GM12801 (cell line): ENCODE measurements around the gene CDKN2C.

Experiments used
- TF ChIP-seq, protein P1 (sequence below): IDR thresholded peaks from one replicate; pipeline ENCODE4 v1.5.1; 2011; ENCODE audit warnings: control low read depth; ENCODE audit not compliant: insufficient read length; ENCODE audit errors: extremely low read depth

Gene CDKN2C

DNA sequence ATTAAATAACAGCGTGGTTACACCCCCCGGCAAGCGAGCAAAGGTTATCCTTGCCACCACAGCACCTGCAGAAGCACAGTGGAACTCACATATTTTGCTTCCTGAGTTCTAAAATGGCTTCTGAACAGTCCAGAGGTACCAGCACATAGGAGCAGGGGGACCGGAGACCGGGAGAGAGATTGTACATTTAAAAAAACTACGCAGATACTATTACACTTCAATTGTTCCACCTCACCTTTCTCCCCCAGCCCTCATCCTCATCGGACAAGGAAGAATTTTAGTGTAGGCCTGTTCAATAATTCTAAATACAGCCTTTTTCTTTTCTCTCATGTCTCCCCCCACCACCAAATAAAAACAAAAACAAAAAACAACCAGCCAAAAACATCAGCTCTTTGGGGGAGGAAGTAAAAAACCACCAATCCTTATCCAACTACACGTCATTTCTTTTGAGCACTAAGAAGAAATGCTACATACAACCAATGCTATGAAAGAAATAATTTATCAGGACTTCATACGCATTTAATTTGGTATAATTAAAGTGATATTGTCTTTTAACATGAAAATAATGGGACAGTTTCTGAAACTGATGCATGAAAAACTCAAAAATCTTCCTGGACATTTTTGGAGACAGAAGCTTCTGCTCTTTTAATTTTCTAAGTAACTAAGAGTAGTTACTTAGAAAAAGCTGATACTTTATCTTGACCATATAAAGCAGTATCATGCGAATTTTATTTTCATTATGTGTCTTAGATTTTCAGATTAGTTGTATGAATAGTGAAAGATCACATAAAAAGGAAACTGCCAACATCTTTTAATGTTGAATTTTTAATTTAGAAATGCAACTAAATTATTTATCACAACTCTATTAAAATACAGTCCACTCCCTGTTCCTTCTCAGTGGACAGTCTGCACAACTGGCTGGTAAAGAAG lies 9.1 kb downstream of the CDKN2C start:
- TF ChIP-seq, protein P1, sequence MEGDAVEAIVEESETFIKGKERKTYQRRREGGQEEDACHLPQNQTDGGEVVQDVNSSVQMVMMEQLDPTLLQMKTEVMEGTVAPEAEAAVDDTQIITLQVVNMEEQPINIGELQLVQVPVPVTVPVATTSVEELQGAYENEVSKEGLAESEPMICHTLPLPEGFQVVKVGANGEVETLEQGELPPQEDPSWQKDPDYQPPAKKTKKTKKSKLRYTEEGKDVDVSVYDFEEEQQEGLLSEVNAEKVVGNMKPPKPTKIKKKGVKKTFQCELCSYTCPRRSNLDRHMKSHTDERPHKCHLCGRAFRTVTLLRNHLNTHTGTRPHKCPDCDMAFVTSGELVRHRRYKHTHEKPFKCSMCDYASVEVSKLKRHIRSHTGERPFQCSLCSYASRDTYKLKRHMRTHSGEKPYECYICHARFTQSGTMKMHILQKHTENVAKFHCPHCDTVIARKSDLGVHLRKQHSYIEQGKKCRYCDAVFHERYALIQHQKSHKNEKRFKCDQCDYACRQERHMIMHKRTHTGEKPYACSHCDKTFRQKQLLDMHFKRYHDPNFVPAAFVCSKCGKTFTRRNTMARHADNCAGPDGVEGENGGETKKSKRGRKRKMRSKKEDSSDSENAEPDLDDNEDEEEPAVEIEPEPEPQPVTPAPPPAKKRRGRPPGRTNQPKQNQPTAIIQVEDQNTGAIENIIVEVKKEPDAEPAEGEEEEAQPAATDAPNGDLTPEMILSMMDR = no peak

DNA sequence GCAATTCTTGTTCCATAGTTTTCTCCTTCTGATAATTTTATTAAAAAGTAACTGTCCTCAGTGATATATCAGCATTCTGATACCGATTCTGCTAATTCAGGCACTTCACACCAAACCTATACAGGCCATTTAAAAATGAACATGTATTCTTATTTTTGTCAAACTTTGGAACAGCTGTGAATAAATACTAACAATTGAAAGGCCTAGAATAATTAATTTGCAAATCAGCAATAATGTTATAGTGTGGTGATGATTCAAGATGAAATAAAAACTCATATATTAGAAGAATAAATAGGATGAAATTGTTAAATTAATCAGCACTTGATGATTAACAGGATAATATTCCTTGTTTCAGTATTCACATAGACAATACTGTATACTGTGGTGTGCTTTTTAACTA lies 9.9 kb downstream of the CDKN2C start:
- TF ChIP-seq, protein P1 = no peak

DNA sequence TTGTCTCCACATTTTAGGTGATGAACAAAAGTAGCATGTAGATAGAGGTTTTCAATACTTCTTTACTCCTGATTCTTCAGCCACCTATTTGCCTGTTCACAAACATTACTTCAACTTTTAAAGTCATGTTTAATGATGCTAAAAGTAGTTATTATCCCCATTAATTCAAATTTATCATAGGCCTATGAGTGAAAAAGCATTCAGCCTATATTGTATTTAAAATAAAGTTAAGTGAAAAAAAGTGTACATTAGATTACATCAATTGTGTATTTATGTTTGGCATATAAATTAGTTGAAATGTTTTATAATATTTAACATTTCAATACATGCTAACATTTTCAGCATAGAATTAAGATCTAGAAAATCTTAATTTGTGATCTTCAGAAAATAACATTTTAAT lies 10.5 kb downstream of the CDKN2C start:
- TF ChIP-seq, protein P1 = no peak

DNA sequence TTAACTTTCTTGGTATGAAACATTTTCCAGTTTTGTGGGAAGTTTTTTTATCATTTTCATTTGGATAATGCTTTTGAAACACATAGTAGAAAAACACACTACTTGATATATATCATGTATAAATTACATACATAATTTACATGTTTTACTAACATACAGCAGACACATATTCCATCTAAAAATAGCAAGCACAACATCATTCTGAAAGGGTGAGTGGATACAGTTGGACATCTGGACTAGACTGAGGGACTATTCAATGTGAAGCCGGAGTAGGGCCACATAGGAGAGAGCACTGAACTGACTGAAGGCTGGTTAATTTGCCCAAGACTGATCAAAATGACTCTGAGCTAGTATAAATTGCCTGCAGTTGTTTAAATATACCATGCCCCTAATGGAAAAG lies 11.7 kb downstream of the CDKN2C start:
- TF ChIP-seq, protein P1 = no peak

- TF ChIP-seq, protein P1 = no peak
These were observed 12.6 kb downstream of the CDKN2C start for GRCh38 chr1:50982611-50983010.

DNA sequence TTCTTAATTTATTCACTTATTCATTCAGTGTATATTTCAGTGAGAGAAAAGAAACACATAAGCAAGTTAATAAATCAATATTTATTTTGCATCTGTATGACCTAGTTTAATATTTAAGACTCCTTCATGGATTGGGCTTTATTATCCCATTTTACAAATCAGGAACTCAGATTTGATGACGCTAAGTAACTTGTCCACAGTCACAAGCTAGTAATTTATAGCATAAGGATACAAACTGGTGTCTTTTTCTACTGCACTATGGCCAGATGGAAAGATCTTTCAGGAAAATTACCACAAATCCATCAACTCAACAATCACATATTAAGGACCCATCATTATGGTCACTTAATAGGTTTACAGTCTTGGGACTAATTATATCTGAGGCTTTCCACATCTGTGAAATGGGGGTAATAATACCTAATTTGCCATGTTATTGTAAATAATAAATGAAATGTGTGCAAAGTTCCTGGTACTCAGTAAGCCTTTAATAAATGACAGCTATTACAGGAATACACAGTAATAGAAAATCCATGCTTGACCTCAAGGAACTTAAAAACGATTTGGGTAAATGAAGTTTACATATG lies 13.3 kb downstream of the CDKN2C start:
- TF ChIP-seq, protein P1 = no peak

DNA sequence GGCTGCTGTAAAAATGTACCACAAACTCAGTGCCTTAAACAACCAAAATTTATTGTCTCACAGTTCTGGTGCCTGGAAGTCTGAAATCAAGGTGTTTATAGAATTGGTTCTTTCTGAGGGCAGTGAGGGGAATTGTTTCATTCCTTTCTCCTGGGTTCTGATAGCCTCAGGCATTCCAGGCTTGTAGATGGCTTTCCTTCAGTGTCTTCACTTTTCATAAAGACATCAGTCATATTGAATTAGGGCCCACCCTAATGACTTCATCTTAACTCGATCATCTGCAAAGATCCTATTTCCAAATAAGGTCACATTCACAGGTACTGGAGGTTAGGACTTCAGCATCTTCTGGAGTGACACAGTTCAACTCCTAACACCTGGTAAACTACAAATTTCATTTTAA lies 15.0 kb downstream of the CDKN2C start:
- TF ChIP-seq, protein P1 = no peak
